Measurements from ENCODE around the gene SYNGAP1. TPM values are rescaled to one million over a fixed set of nuclear protein-coding genes. Genes with fewer than 3 reads are reported as not detected.

The SYNGAP1 gene
- total and polyA plus RNA-seq, 9 of the 15 experiments (the other 6 are each of a cell fraction or from before 2014, with no cell fraction given): 0.01 to 22.8 (median 3.2) TPM

- TF ChIP-seq PRDM10 (IDR thresholded peaks at IDR 0.05; ENCODE audit: partially characterized antibody) (no peak), MAX (CRISPR knock-in tag; IDR thresholded peaks at IDR 0.05) (0 out of 2 replicates have a peak, but pooled peaks have one; percentile 20), THRA (IDR thresholded peaks at IDR 0.05) (no peak)
These were observed 7.5 kb upstream of the SYNGAP1 start (continued) for GRCh38 chr6:33412140-33413009.
